ENCODE measurements around the gene MAL. TPM values are rescaled to one million over a fixed set of nuclear protein-coding genes. Genes with fewer than 3 reads are reported as not detected.

MAL gene
- total and polyA plus RNA-seq, 2 experiments from 2014 or later = 1.4 TPM; not detected in 1

- H3K4me2 ChIP-seq = no peak overlapping the region
- no peaks in the 10 kb centered on the region for H3K9me2 ChIP-seq (replicated peaks; ENCODE audit: insufficient read depth)
- H4K20me1 ChIP-seq (ENCODE audit: insufficient read depth, poor library complexity, severe bottlenecking) = no peaks in the 10 kb centered on the region
- TF ChIP-seq EZH2 (IDR thresholded peaks at IDR 0.05; ENCODE audit: borderline replicate concordance) (no peak), EZH2phosphoT487 (IDR thresholded peaks at IDR 0.05; ENCODE audit: low read depth, severe bottlenecking, unreplicated experiment) (no peak)
- DNase-seq (ENCODE audit: low spot score) = no peak
- no peak overlapping the region for H2AFZ ChIP-seq
- H3K9me3 ChIP-seq (ENCODE audit: low read depth) = no peaks in the 10 kb centered on the region
- H3K36me3 ChIP-seq (replicated peaks; ENCODE audit: insufficient read depth, low read depth) = no peaks in the 10 kb centered on the region
- H3K27ac ChIP-seq = no peak overlapping the region
- H3K4me1 ChIP-seq (ENCODE audit: insufficient read depth) = no peaks in the 10 kb centered on the region
- no peaks in the 10 kb centered on the region for H3K79me2 ChIP-seq
- H3K4me3 ChIP-seq = no peak overlapping the region
- 95% methylated on average over 3 of the region's 4 CpGs for whole genome bisulfite sequencing (ENCODE audit: low lambda C conversion rate, missing lambda C conversion rate)
- no peaks in the 10 kb centered on the region for H3K27me3 ChIP-seq
Observed at GRCh38 chr2:95038635-95039298, 13.3 kb downstream of the MAL start.

GRCh38 chr2:95039363-95039762, 13.9 kb downstream of the MAL start:
- no peak overlapping the region for H3K4me2 ChIP-seq
- H4K20me1 ChIP-seq (ENCODE audit: insufficient read depth, poor library complexity, severe bottlenecking) = no peaks in the 10 kb centered on the region
- H3K79me2 ChIP-seq = no peaks in the 10 kb centered on the region
- no peak overlapping the region for H3K27ac ChIP-seq
- no peak overlapping the region for H2AFZ ChIP-seq
- DNase-seq (ENCODE audit: low spot score) = no peak
- 55% methylated on average over 1 of the region's 1 CpG for WGBS (ENCODE audit: low lambda C conversion rate, missing lambda C conversion rate)
- H3K9me2 ChIP-seq (replicated peaks; ENCODE audit: insufficient read depth) = no peaks in the 10 kb centered on the region
- TF ChIP-seq EZH2 (IDR thresholded peaks at IDR 0.05; ENCODE audit: borderline replicate concordance) (no peak), EZH2phosphoT487 (IDR thresholded peaks at IDR 0.05; ENCODE audit: low read depth, severe bottlenecking, unreplicated experiment) (no peak), CTCF (IDR thresholded peaks at IDR 0.05; ENCODE audit: poor library complexity) (no peak)
- H3K9me3 ChIP-seq (ENCODE audit: low read depth) = no peaks in the 10 kb centered on the region
- no peaks in the 10 kb centered on the region for H3K36me3 ChIP-seq (replicated peaks; ENCODE audit: insufficient read depth, low read depth)
- no peaks in the 10 kb centered on the region for H3K4me1 ChIP-seq (ENCODE audit: insufficient read depth)
- H3K4me3 ChIP-seq = no peak overlapping the region
- H3K27me3 ChIP-seq = no peaks in the 10 kb centered on the region

GRCh38 chr2:95039978-95040377, 14.5 kb downstream of the MAL start:
- no peak overlapping the region for H3K4me3 ChIP-seq
- no peaks in the 10 kb centered on the region for H3K27me3 ChIP-seq
- DNase-seq (ENCODE audit: low spot score) = no peak
- no peaks in the 10 kb centered on the region for H4K20me1 ChIP-seq (ENCODE audit: insufficient read depth, poor library complexity, severe bottlenecking)
- H3K9me3 ChIP-seq (ENCODE audit: low read depth) = no peaks in the 10 kb centered on the region
- no peaks in the 10 kb centered on the region for H3K36me3 ChIP-seq (replicated peaks; ENCODE audit: insufficient read depth, low read depth)
- 85% methylated on average over 6 of the region's 6 CpGs for WGBS (ENCODE audit: low lambda C conversion rate, missing lambda C conversion rate)
- no peaks in the 10 kb centered on the region for H3K9me2 ChIP-seq (replicated peaks; ENCODE audit: insufficient read depth)
- no peaks in the 10 kb centered on the region for H3K79me2 ChIP-seq
- H3K27ac ChIP-seq = no peak overlapping the region
- TF ChIP-seq CTCF (IDR thresholded peaks at IDR 0.05; ENCODE audit: poor library complexity) (no peak), EZH2phosphoT487 (IDR thresholded peaks at IDR 0.05; ENCODE audit: low read depth, severe bottlenecking, unreplicated experiment) (no peak), EZH2 (IDR thresholded peaks at IDR 0.05; ENCODE audit: borderline replicate concordance) (no peak)
- no peak overlapping the region for H3K4me2 ChIP-seq
- no peak overlapping the region for H2AFZ ChIP-seq
- no peaks in the 10 kb centered on the region for H3K4me1 ChIP-seq (ENCODE audit: insufficient read depth)

GRCh38 chr2:95040426-95040825, 14.9 kb downstream of the MAL start:
- H3K79me2 ChIP-seq = no peaks in the 10 kb centered on the region
- no peak for TF ChIP-seq EZH2phosphoT487 (IDR thresholded peaks at IDR 0.05; ENCODE audit: low read depth, severe bottlenecking, unreplicated experiment)

More at GRCh38 chr2:95040426-95040825, 14.9 kb downstream of the MAL start:
- Histone ChIP-seq H3K4me3 (no peak overlapping the region), H4K20me1 (ENCODE audit: insufficient read depth, poor library complexity, severe bottlenecking) (no peaks in the 10 kb centered on the region), H3K9me3 (ENCODE audit: low read depth) (no peaks in the 10 kb centered on the region), H3K9me2 (replicated peaks; ENCODE audit: insufficient read depth) (no peaks in the 10 kb centered on the region), H3K27me3 (no peaks in the 10 kb centered on the region), H2AFZ (no peak overlapping the region), H3K4me2 (no peak overlapping the region), H3K4me1 (ENCODE audit: insufficient read depth) (no peaks in the 10 kb centered on the region), H3K36me3 (replicated peaks; ENCODE audit: insufficient read depth, low read depth) (no peaks in the 10 kb centered on the region), H3K27ac (no peak overlapping the region)
- WGBS (ENCODE audit: low lambda C conversion rate, missing lambda C conversion rate) = 70% methylated on average over 6 of the region's 6 CpGs
- no peak for DNase-seq (ENCODE audit: low spot score)

Measured in hepatocyte (in vitro differentiated cells).